ENCODE measurements around the gene DNAH9.

Gene DNAH9

GRCh38 chr17:11644265-11645212 is 46.3 kb downstream of the DNAH9 start:
- H3K4me3 ChIP-seq (replicated peaks; ENCODE audit: insufficient read depth, low read length), result no peak overlapping the region
- no peak overlapping the region for H3K27ac ChIP-seq (replicated peaks)
- TF ChIP-seq GABPA (IDR thresholded peaks at IDR 0.05; ENCODE audit: low read depth), result no peak
- no peak for TF ChIP-seq POLR2AphosphoS5 (IDR thresholded peaks at IDR 0.05; ENCODE audit: low read depth)
- peak; percentile 60; the same call in 1 of the 2 replicates for TF ChIP-seq SPI1 (IDR thresholded peaks at IDR 0.05; ENCODE audit: borderline replicate concordance, low read depth)
- TF ChIP-seq CTCF (IDR thresholded peaks at IDR 0.05; ENCODE audit: insufficient read depth, low read length), result peak; percentile 24
- H3K27me3 ChIP-seq (ENCODE audit: insufficient read depth, poor library complexity, severe bottlenecking), result no peaks in the 10 kb centered on the region
- DNase-seq (ENCODE audit: low read depth in 1 of 2, low spot score in 1 of 2), result peak; percentile 30 to 33

- Histone ChIP-seq H3K27ac (replicated peaks) (no peak overlapping the region), H3K4me3 (replicated peaks; ENCODE audit: insufficient read depth, low read length) (no peak overlapping the region), H3K27me3 (ENCODE audit: insufficient read depth, poor library complexity, severe bottlenecking) (no peaks in the 10 kb centered on the region)
- no peak for DNase-seq (ENCODE audit: low read depth in 1 of 2, low spot score in 1 of 2)
- TF ChIP-seq GABPA (IDR thresholded peaks at IDR 0.05; ENCODE audit: low read depth) (no peak), POLR2AphosphoS5 (IDR thresholded peaks at IDR 0.05; ENCODE audit: low read depth) (no peak), REST (IDR thresholded peaks at IDR 0.05; ENCODE audit: insufficient replicate concordance, low read depth) (no peak), SPI1 (IDR thresholded peaks at IDR 0.05; ENCODE audit: borderline replicate concordance, low read depth) (no peak), CTCF (IDR thresholded peaks at IDR 0.05; ENCODE audit: insufficient read depth, low read length) (no peak)
Observed at GRCh38 chr17:11645426-11645825, 47.2 kb downstream of the DNAH9 start.

GRCh38 chr17:11651089-11651488 is 52.8 kb downstream of the DNAH9 start:
- no peak for DNase-seq (ENCODE audit: low read depth in 1 of 2, low spot score in 1 of 2)
- Histone ChIP-seq H3K27me3 (ENCODE audit: insufficient read depth, poor library complexity, severe bottlenecking) (no peaks in the 10 kb centered on the region), H3K27ac (replicated peaks) (no peak overlapping the region), H3K4me3 (replicated peaks; ENCODE audit: insufficient read depth, low read length) (no peak overlapping the region)
- TF ChIP-seq REST (IDR thresholded peaks at IDR 0.05; ENCODE audit: insufficient replicate concordance, low read depth) (no peak), SPI1 (IDR thresholded peaks at IDR 0.05; ENCODE audit: borderline replicate concordance, low read depth) (no peak), POLR2AphosphoS5 (IDR thresholded peaks at IDR 0.05; ENCODE audit: low read depth) (no peak), CTCF (IDR thresholded peaks at IDR 0.05; ENCODE audit: insufficient read depth, low read length) (no peak), GABPA (IDR thresholded peaks at IDR 0.05; ENCODE audit: low read depth) (no peak)
